Measurements from ENCODE around the gene STX1B.

The STX1B gene

DNA sequence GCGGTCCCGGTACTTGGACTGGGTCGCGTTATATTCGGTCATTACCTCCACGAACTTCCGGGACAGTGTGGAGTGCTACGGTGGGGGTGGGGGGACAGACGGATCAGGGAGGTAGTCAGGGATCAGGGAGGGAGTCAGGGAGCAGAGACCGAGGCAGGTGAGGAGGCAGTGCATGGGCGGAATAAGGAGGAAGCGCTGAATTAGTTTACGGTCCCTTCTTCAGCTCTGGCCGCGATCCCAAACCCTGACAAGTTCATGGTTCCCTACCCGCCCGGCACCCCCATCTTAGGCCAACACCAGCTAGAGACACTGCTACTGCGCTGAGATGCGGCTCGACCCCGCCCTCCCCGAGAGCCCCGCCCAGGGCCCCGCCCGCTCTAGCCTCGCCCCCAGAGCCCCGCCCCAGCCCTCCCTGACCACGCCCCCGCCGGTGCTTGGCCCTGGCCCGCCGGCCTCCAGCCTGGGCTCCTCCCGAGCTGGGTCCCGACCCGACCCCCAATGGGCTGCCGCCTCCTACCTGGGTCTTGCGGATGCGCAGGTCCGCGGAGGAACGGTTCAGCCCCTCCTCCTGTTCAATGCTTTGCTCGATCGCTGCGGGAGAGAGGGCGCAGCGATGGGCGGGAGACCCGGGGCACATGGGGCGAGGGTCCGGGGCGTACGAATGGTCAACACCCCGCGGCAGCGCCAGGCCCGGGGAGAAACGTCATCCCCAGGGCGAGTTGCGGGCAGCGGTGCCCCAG lies 13.3 kb downstream of the STX1B start:
- in situ Hi-C loops (cut with MboI; ENCODE audit: low sequenced_read_pairs): loop anchor here (25.0 kb wide), 1 partner anchor 465 kb away; the partner anchor contains the start of genes ARMC5 and TGFB1I1

GRCh38 chr16:30996324-30996984 lies 14.0 kb downstream of the STX1B start:
- in situ Hi-C loops (cut with MboI; ENCODE audit: low sequenced_read_pairs): loop anchor here (25.0 kb wide), 1 partner anchor 466 kb away; the partner anchor contains the start of genes ARMC5 and TGFB1I1

DNA sequence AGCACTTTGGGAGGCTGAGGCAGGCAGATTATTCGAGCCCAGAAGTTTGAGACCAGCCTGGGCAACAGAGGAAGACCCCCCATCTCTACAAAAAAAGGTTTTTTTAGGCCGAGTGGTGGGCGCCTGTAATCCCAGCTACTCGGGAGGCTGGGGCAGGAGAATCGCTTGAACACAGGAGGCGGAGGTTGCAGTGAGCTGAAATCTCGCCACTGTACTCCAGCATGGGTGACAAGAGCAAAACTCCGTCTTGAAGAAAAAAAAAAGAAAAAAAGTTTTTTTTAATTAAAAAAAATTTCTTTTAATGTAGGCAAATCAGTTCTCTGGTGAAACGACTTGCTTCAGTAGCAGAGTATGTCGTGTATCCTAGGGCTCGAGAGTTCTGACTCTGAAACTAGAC lies 14.5 kb downstream of the STX1B start:
- in situ Hi-C loops (cut with MboI; ENCODE audit: low sequenced_read_pairs): loop anchor here (25.0 kb wide), 1 partner anchor 466 kb away; the partner anchor contains the start of genes ARMC5 and TGFB1I1

DNA sequence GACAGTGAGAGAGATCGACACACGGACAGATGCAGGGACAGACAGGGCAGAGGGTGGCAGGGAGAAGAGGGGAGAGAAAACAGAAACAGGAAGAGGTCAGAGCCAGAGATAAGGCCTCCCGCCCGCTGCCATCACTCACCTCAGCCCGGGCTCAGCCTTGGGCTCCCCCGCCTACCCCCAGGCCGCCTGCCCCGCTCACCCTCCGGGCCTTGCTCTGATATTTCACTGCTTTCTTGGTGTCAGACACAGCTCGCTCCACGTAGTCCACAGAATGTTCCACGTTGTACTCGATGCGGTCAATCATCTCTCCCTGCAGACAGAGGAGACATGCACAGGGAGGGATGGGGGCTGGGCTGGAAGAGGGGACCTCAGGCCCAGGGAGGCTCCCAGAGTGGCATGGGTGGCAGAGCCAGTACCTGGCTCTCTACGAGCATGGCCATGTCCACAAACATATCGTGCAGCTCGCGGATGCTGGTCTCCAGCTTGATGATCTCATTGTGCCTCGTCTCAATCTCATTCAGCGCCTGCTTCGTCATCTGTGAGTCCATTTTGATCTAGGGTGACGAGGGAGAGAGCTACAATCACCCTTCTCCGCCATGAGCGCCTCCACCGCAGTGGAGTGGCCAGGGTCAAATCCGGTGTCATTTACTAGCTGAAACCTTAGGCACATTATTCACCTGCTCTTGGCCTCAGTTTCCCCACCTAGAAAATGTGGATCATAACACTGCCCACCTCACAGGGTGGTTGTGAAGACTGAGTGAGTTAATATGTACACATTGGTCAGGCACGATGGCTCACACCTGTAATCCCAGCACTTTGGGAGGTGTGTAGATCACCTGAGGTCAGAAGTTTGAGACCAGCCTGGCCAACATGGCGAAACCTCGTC lies 17.3 kb downstream of the STX1B start:
- in situ Hi-C loops (cut with MboI; ENCODE audit: low sequenced_read_pairs): loop anchor here (25.0 kb wide), 1 partner anchor 469 kb away; the partner anchor contains the start of genes ARMC5 and TGFB1I1

- in situ Hi-C loops (cut with MboI; ENCODE audit: low sequenced_read_pairs): loop anchor here (25.0 kb wide), 1 partner anchor 470 kb away; the partner anchor contains the start of genes ARMC5 and TGFB1I1
Measured at GRCh38 chr16:30992276-30992780, 18.1 kb downstream of the STX1B start.

GRCh38 chr16:30991052-30991451 lies 19.4 kb downstream of the STX1B start:
- in situ Hi-C loops (cut with MboI; ENCODE audit: low sequenced_read_pairs): loop anchor here (25.0 kb wide), 1 partner anchor 471 kb away; the partner anchor contains the start of genes ARMC5 and TGFB1I1

GRCh38 chr16:30990105-30990504 lies 20.3 kb downstream of the STX1B start:
- in situ Hi-C loops (cut with MboI; ENCODE audit: low sequenced_read_pairs): loop anchor here (25.0 kb wide), 1 partner anchor 472 kb away; the partner anchor contains the start of genes ARMC5 and TGFB1I1

DNA sequence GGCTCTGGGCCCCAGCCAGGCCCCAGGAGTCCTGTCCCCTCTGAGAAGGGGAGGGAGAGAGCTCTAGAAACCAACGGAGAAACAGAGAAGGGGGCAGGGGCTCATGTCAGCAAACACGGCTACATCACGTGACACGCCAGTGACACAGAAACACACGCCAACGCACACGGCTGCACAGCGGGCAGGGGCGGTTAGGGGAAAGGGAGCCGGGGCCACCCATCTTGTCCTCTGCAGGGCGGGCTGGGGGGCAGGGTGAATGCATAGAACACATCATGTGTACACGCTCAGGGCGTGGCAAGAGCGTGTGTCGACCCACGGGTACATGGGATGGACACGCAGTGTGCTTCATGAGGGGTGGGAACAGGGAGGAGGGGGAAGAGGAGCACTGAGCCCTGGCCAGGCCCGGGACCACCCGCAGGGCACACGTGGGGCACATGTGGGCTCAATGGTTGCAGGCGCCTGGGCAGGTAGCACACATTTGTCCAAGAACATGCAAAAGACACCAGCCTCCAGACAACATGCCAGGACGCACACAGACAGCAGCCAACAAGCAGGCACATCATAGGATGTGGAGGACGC lies 20.9 kb downstream of the STX1B start:
- in situ Hi-C loops (cut with MboI; ENCODE audit: low sequenced_read_pairs): loop anchor here (25.0 kb wide), 1 partner anchor 473 kb away; the partner anchor contains the start of genes ARMC5 and TGFB1I1

DNA sequence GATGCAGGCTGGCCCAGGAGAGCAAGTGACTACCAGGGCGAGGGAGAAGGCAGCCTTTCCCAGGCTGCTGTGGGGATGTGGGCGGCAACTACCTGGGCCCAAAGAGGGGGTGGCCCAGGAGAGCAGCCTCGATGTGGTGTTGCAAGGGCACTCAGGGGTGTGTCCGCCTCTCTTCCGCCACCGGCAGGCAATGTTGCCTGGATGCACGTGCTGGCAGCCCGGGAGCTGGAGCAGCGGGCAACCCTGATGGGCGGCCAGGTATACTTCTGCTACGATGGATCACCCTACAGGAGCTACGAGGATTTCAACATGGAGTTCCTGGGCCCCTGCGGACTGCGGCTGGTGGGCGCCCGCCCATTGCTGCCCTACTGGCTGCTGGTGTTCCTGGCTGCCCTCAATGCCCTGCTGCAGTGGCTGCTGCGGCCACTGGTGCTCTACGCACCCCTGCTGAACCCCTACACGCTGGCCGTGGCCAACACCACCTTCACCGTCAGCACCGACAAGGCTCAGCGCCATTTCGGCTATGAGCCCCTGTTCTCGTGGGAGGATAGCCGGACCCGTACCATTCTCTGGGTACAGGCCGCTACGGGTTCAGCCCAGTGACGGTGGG lies 22.8 kb downstream of the STX1B start:
- in situ Hi-C loops (cut with MboI; ENCODE audit: low sequenced_read_pairs): loop anchor here (25.0 kb wide), 1 partner anchor 475 kb away; the partner anchor contains the start of genes ARMC5 and TGFB1I1

GRCh38 chr16:30986129-30986991 lies 24.1 kb downstream of the STX1B start:
- in situ Hi-C loops (cut with MboI; ENCODE audit: low sequenced_read_pairs): loop anchor here (25.0 kb wide), 1 partner anchor 476 kb away; the partner anchor contains the start of genes ARMC5 and TGFB1I1

DNA sequence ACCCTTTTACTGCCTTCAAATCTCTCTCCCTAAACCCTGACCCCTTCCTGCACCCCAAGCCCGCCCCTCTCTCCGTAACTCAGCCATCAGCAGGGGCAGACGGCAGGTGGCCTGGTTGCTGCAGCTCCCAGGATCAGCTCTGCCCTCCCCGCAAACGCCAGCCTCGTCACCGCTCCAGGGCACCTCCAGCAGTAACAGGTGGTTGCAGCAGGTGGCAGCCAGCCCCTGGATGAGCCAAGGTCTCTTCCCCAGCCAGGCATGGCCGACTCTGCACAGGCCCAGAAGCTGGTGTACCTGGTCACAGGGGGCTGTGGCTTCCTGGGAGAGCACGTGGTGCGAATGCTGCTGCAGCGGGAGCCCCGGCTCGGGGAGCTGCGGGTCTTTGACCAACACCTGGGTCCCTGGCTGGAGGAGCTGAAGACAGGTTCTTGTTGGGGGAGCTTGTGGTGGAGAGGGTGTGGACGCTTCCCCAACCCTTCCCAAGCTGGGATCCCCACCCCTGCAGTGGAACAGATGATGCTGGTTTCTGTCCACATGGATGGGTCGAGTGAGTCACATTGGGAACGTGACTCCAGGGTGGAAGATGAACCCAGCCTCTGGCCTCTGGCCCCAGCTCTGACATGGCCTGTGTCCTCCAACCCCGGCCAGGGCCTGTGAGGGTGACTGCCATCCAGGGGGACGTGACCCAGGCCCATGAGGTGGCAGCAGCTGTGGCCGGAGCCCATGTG lies 24.9 kb downstream of the STX1B start:
- in situ Hi-C loops (cut with MboI; ENCODE audit: low sequenced_read_pairs): loop anchor here (25.0 kb wide), 1 partner anchor 477 kb away; the partner anchor contains the start of genes ARMC5 and TGFB1I1

DNA sequence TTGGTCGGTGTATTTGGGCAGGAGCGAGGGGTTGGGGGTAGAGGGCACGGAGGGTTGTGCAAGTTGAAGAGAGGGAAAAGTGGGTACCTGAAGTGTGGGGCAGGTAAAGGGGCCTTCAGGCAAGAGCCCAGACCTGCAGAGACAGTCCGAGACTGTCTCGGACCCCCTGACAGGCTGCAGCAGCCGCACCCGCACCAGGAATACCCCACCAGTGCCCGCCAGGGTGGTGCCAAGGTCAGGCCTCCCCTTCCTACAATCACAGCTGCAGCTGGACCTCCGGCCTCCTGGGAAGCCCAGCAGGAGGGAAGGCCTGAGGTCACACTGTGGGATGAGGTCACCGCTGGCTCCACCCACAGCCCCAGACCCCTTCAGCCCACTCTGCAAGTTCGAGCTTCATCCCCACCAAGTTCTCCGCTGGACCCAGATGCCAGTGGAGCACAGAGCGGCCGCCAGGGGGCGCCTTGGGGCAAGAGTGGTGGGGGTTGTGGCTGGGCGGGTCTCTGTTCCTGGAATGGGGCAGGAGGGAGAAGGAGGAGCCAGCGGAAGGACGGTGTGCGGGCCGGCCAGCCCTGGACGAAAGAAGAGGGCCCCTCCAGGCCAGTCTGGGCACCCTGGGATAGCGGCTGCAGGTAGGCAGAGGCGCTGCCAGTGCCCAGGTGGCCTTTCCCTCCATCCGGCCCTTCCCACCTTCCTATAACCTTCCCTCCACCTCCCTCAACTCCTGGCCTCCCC lies 25.6 kb downstream of the STX1B start, which contains the start of gene HSD3B7:
TSS of gene HSD3B7 (plus strand) at position 539 of the 732 bp plus-strand sequence. CDS start 452 bp downstream, outside the sequence.
- in situ Hi-C loops (cut with MboI; ENCODE audit: low sequenced_read_pairs): loop anchor here (25.0 kb wide), 1 partner anchor 477 kb away; the partner anchor contains the start of genes ARMC5 and TGFB1I1

- in situ Hi-C loops (cut with MboI; ENCODE audit: low sequenced_read_pairs): loop anchor here (25.0 kb wide), 1 partner anchor 478 kb away; the partner anchor contains the start of genes ARMC5 and TGFB1I1
Measured at GRCh38 chr16:30983898-30984610, 26.4 kb downstream of the STX1B start.

GRCh38 chr16:30983289-30983889 lies 27.0 kb downstream of the STX1B start:
- in situ Hi-C loops (cut with MboI; ENCODE audit: low sequenced_read_pairs): loop anchor here (25.0 kb wide), 1 partner anchor 479 kb away; the partner anchor contains the start of genes ARMC5 and TGFB1I1

DNA sequence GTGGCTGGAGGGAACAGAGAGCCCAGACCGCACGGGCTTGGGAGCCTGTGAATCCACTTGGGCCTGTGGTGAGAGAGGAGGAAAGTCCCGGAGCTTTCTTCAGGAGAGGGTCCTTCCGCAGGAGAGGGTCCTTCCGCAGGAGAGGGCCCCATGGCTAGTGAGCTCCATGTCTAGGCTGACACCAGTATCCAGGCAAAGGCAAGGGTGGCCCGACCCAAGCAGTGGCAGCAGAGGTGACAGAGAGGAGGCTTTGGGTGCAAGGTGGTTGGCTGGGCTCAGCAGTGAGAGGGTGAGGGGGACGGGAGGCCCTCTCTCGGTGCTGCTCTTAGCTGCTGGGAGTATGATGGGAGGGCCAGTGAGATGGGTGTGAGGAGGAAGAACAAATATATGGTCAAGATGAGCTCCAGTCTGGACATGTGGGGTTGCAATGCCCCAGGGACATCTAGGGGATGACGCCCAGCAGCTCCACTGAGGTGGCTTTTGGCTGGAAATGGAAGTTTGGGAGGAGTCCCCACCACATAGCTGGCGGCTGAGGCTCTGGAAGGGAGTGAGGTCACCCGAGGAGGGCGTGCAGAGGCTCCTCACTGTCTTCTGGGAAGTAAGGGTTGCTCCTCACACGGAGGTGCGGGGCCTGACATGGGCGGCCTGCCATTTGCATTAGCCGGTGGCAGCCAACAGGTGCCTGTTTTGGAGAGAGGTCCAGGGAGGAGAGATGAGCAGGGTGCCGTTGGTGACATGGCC lies 27.7 kb downstream of the STX1B start:
- in situ Hi-C loops (cut with MboI; ENCODE audit: low sequenced_read_pairs): loop anchor here (25.0 kb wide), 1 partner anchor 480 kb away; the partner anchor contains the start of genes ARMC5 and TGFB1I1

Measured in HL-60/S4 treated with phorbol 12-myristate 13-acetate at 8.2 ng/mL for 4 days and 3 days (cell line).